ENCODE data around the gene SDR39U1.

SDR39U1 gene

GRCh38 chr14:24395609-24396582 lies 46.7 kb downstream of the SDR39U1 start:
- TF ChIP-seq CTCF (IDR thresholded peaks at IDR 0.05; ENCODE audit: low read depth, low read length): no peak
- no peak overlapping the region for H3K4me3 ChIP-seq (ENCODE audit: low read depth, low read length)

- no peak for TF ChIP-seq CTCF (IDR thresholded peaks at IDR 0.05; ENCODE audit: low read depth, low read length)
- H3K4me3 ChIP-seq (ENCODE audit: low read depth, low read length): no peak overlapping the region
Observed at GRCh38 chr14:24394275-24394674, 48.3 kb downstream of the SDR39U1 start.

- TF ChIP-seq CTCF (IDR thresholded peaks at IDR 0.05; ENCODE audit: low read depth, low read length): no peak
- no peak overlapping the region for H3K4me3 ChIP-seq (ENCODE audit: low read depth, low read length)
Observed at GRCh38 chr14:24392325-24393091, 50.1 kb downstream of the SDR39U1 start.

- no peak overlapping the region for H3K4me3 ChIP-seq (ENCODE audit: low read depth, low read length)
Observed at GRCh38 chr14:24390701-24391468, 51.7 kb downstream of the SDR39U1 start.

More at GRCh38 chr14:24390701-24391468, 51.7 kb downstream of the SDR39U1 start:
- TF ChIP-seq CTCF (IDR thresholded peaks at IDR 0.05; ENCODE audit: low read depth, low read length): no peak

All from WI38 (cell line).